SU-DHL-6 (cell line): ENCODE measurements around the gene RAI1.

Experiments
- H2AFZ ChIP-seq: fragments of 200-600 bp; sonication (generic); 2 replicates; pipeline ENCODE4 v1.6.1; 2014; ENCODE audit warnings: low read depth, mild to moderate bottlenecking, moderate library complexity, mixed read lengths, antibody characterized with exemption, low read length; ENCODE audit not compliant: severe bottlenecking
- H3F3A ChIP-seq: fragments of 200-600 bp; shearing (Covaris generic); 2 replicates; pipeline ENCODE4 v1.6.0; 2016; ENCODE audit warnings: antibody characterized with exemption, mild to moderate bottlenecking; ENCODE audit not compliant: insufficient read depth
- H3K27ac ChIP-seq: fragments of 200-600 bp; sonication (generic); 2 replicates; pipeline ENCODE4 v1.5.1; 2016; ENCODE audit warnings: low read depth, mild to moderate bottlenecking, low read length, moderate library complexity, mixed read lengths
- H3K27me3 ChIP-seq: fragments of 200-600 bp; sonication (generic), shearing (Covaris generic); 2 replicates; pipeline ENCODE4 v1.6.0; 2014; ENCODE audit warnings: mild to moderate bottlenecking, low read length
- H3K36me3 ChIP-seq: fragments of 200-600 bp; sonication (generic); 2 replicates; pipeline ENCODE4 v1.6.1; 2014; ENCODE audit warnings: mild to moderate bottlenecking, low read length, mixed read lengths
- H3K4me2 ChIP-seq: fragments of 300-600, 200-600 bp; shearing (Covaris generic), sonication (generic); 2 replicates; pipeline ENCODE4 v1.6.0; 2014; ENCODE audit warnings: low read length, low read depth, mild to moderate bottlenecking; ENCODE audit not compliant: poor library complexity, severe bottlenecking
- H3K4me3 ChIP-seq: fragments of 200-600 bp; sonication (generic); 2 replicates; pipeline ENCODE4 v1.5.1; 2014; ENCODE audit warnings: antibody characterized with exemption, low read length, mild to moderate bottlenecking, mixed read lengths; ENCODE audit not compliant: insufficient read depth, poor library complexity, severe bottlenecking
- H3K79me2 ChIP-seq: fragments of 200-600 bp; sonication (generic); 2 replicates; pipeline ENCODE4 v1.6.1; 2014; ENCODE audit warnings: mild to moderate bottlenecking, low read length, moderate library complexity; ENCODE audit not compliant: insufficient read depth
- H3K9ac ChIP-seq: fragments of 200-600 bp; sonication (generic); 2 replicates; pipeline ENCODE4 v1.7.0; 2014; ENCODE audit warnings: mild to moderate bottlenecking, low read length
- H3K9me2 ChIP-seq: fragments of 200-600 bp; sonication (generic); replicated peaks from 2 replicates; pipeline ENCODE4 v1.6.1; 2014; ENCODE audit warnings: low read length; ENCODE audit not compliant: insufficient read depth
- H3K9me3 ChIP-seq: fragments of 200-600 bp; sonication (generic); 2 replicates; pipeline ENCODE4 v1.6.1; 2014; ENCODE audit warnings: low read length, mixed read lengths; ENCODE audit not compliant: insufficient read depth
- H4K20me1 ChIP-seq: fragments of 200-600 bp; sonication (generic); 2 replicates; pipeline ENCODE4 v1.6.1; 2014; ENCODE audit warnings: low read depth, mild to moderate bottlenecking, antibody characterized with exemption, low read length, moderate library complexity, mixed read lengths
- CTCF ChIP-seq: fragments of 200-600 bp; sonication (generic); IDR thresholded peaks from one replicate; pipeline ENCODE4 v1.5.1; 2017; ENCODE audit warnings: antibody characterized with exemption, mild to moderate bottlenecking, low read length, moderate library complexity; ENCODE audit not compliant: insufficient read depth, poor library complexity, severe bottlenecking
- EZH2phosphoT487 ChIP-seq: fragments of 200-600 bp; sonication (generic), shearing (Covaris generic); conservative IDR thresholded peaks from 2 replicates; pipeline ENCODE4 v1.6.1; 2018; ENCODE audit warnings: mild to moderate bottlenecking, antibody characterized with exemption, low read length, moderate library complexity, mixed read lengths

Gene RAI1

DNA sequence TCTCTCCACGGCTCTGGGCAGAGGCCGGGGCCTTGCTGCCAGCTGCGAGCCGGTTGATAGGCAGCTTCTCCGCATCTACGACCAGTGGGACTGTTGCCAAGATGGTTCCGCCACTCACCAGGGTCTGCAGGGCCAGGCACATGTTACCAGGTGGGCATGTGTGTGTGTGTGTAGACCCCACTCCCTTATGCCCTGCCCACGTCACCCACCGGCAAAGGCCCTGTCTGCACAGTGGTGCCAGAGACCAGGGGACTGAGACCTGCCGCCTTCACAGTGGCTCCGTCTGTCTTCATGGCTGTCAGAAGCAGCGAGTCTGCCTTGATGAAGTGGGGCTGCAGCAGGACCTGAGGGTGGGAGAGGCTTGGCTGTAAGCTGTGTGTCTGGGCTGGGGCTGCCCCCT, 137.9 kb downstream of the RAI1 start:
- no peaks in the 10 kb centered on the region for H3K27me3 ChIP-seq
- no peaks in the 10 kb centered on the region for H3K36me3 ChIP-seq

GRCh38 chr17:17819561-17819995, 138.3 kb downstream of the RAI1 start:
- peaks cover 25% of the 10 kb centered on the region for H3K79me2 ChIP-seq
- no peak overlapping the region for H3K4me3 ChIP-seq
- no peaks in the 10 kb centered on the region for H4K20me1 ChIP-seq
- H3K27ac ChIP-seq, result no peak overlapping the region
- no peaks in the 10 kb centered on the region for H3K27me3 ChIP-seq
- H3K9me2 ChIP-seq, result no peaks in the 10 kb centered on the region
- no peak overlapping the region for H3K4me2 ChIP-seq
- H2AFZ ChIP-seq, result no peak overlapping the region
- H3K9ac ChIP-seq, result no peak overlapping the region
- TF ChIP-seq EZH2phosphoT487 (no peak), CTCF (no peak)
- peaks cover 4% of the 10 kb centered on the region; the same call in 1 of the 2 replicates for H3F3A ChIP-seq
- no peaks in the 10 kb centered on the region for H3K36me3 ChIP-seq
- no peaks in the 10 kb centered on the region for H3K9me3 ChIP-seq

More for the DNA sequence above, 137.9 kb downstream of the RAI1 start:
- no peak overlapping the region for H3K27ac ChIP-seq
- H3K9ac ChIP-seq, result no peak overlapping the region
- H2AFZ ChIP-seq, result no peak overlapping the region
- no peaks in the 10 kb centered on the region for H3F3A ChIP-seq
- no peaks in the 10 kb centered on the region for H3K9me3 ChIP-seq
- H3K9me2 ChIP-seq, result no peaks in the 10 kb centered on the region
- no peaks in the 10 kb centered on the region for H4K20me1 ChIP-seq
- TF ChIP-seq EZH2phosphoT487 (no peak), CTCF (no peak)
- peaks cover 25% of the 10 kb centered on the region for H3K79me2 ChIP-seq
- H3K4me3 ChIP-seq, result no peak overlapping the region
- no peak overlapping the region for H3K4me2 ChIP-seq

DNA sequence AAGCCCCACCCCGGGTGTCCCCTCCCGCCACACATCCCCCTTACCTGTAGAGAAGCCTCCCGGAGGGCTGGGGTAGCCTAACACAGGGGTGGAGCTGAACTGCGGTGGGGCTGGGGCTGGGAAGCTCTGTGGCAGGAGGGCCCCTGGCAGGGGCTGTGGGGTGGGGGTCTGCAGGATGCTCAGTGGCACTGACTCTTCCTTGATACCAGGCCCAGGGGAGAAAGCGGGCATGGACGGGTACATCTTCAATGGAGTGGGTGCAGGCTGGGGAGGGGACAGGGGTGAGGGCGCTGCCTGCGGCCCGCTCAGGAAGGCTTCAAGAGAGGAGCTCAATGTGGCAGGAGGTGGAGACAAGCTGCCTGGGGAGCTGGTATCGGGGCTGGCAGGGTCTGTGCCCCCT, 138.8 kb downstream of the RAI1 start:
- Histone ChIP-seq H3K9me3 (no peaks in the 10 kb centered on the region), H2AFZ (no peak overlapping the region), H3K4me2 (no peak overlapping the region), H3K36me3 (no peaks in the 10 kb centered on the region), H3K9ac (no peak overlapping the region), H3K9me2 (no peaks in the 10 kb centered on the region), H4K20me1 (no peaks in the 10 kb centered on the region), H3K79me2 (peaks cover 25% of the 10 kb centered on the region), H3K27me3 (no peaks in the 10 kb centered on the region), H3F3A (peaks cover 4% of the 10 kb centered on the region; the same call in 1 of the 2 replicates), H3K4me3 (no peak overlapping the region), H3K27ac (no peak overlapping the region)
- no peak for TF ChIP-seq CTCF
- TF ChIP-seq EZH2phosphoT487, result no peak
